Measurements from ENCODE around the gene CAMK1D. TPM values are rescaled to one million over a fixed set of nuclear protein-coding genes. Genes with fewer than 3 reads are reported as not detected.
A peak's percentile ranks its signal among the peaks of the same experiment; 100 is the strongest.

Gene CAMK1D
- total and polyA plus RNA-seq, 11 donors, result 1.4 to 16.0 (median 2.5) TPM

DNA sequence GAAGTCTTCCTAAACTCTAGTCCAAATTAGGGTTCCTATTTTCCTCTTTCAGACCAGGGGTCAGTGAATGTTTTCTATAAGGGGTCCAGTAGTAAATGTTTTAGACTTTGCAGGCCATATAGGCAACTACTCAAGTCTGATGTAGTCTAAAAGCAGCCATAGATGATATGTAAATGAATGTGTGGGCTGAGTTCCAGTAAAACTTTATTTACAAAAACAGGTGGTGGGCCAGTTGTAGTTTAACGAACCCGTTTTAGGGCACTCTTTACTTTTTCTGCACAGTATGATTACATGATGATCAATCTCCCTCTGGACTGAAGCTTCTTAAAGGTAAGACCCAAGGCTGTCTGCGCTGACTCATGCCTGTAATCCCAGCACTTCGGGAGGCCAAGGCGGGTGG, 243.6 kb downstream of the CAMK1D start:
- WGBS, 4 donors, result 93 to 96% (median 95%) methylated on average over 5 of the region's 5 CpGs
- Histone ChIP-seq H3K4me3 (no peak overlapping the region), H3K36me3 (no peaks in the 10 kb centered on the region), H3K27ac (no peak overlapping the region), H3K9me3 (no peaks in the 10 kb centered on the region), H3K27me3 (no peaks in the 10 kb centered on the region), H3K4me1 (peaks cover 0 to 25% (median 0%) of the 10 kb centered on the region in 12 donors)
- intact Hi-C loops (cut with DNase I), result no loop called here
- ATAC-seq, result no peak
- TF ChIP-seq POLR2A (IDR thresholded peaks at IDR 0.05), result no peak
- no peak for DNase-seq

- DNase-seq (no peak), ATAC-seq (peak in 1 of 4 donors; percentile 55)
- no peaks in the 10 kb centered on the region for H3K27me3 ChIP-seq
- no peak overlapping the region for H3K4me3 ChIP-seq
- peaks cover 0 to 18% (median 0%) of the 10 kb centered on the region in 12 donors for H3K4me1 ChIP-seq
- no peaks in the 10 kb centered on the region for H3K36me3 ChIP-seq
- no peaks in the 10 kb centered on the region for H3K9me3 ChIP-seq
- TF ChIP-seq CTCF (IDR thresholded peaks at IDR 0.05) (no peak), POLR2A (IDR thresholded peaks at IDR 0.05) (no peak)
- intact Hi-C loops (cut with DNase I), result no loop called here
- peak overlapping the region in 1 of 12 donors; percentile 49 for H3K27ac ChIP-seq
- WGBS, 4 donors, result 50 to 59% (median 53%) methylated on average over 8 of the region's 8 CpGs
Observed at GRCh38 chr10:12594448-12594944, 245.1 kb downstream of the CAMK1D start.

GRCh38 chr10:12595936-12596576, 246.7 kb downstream of the CAMK1D start:
- no peak for ATAC-seq
- Histone ChIP-seq H3K36me3 (no peaks in the 10 kb centered on the region), H3K4me3 (no peak overlapping the region), H3K9me3 (no peaks in the 10 kb centered on the region), H3K4me1 (peaks cover 0 to 18% (median 0%) of the 10 kb centered on the region in 12 donors), H3K27me3 (no peaks in the 10 kb centered on the region), H3K27ac (no peak overlapping the region)
- no peak for DNase-seq
- WGBS, 4 donors, result 94 to 99% (median 97%) methylated on average over 2 of the region's 2 CpGs
- no peak for TF ChIP-seq POLR2A (IDR thresholded peaks at IDR 0.05)
- TF ChIP-seq CTCF (IDR thresholded peaks at IDR 0.05), result no peak
- intact Hi-C loops (cut with DNase I), result no loop called here

- no peak overlapping the region for H3K4me3 ChIP-seq
- DNase-seq (no peak), ATAC-seq (no peak)
- WGBS, 4 donors, result 75 to 89% (median 89%) methylated on average over 5 to 6 of the region's 6 CpGs
- peaks cover 0 to 18% (median 0%) of the 10 kb centered on the region in 12 donors for H3K4me1 ChIP-seq
- no peak overlapping the region for H3K27ac ChIP-seq
- intact Hi-C loops (cut with DNase I), result no loop called here
- TF ChIP-seq POLR2A (IDR thresholded peaks at IDR 0.05) (no peak), CTCF (IDR thresholded peaks at IDR 0.05) (no peak)
- no peaks in the 10 kb centered on the region for H3K36me3 ChIP-seq
- H3K9me3 ChIP-seq, result no peaks in the 10 kb centered on the region
- no peaks in the 10 kb centered on the region for H3K27me3 ChIP-seq
Observed at GRCh38 chr10:12597176-12597575, 247.8 kb downstream of the CAMK1D start.

Measured in heart left ventricle (tissue), 16 donors.